ENCODE measurements around the gene SLC27A3. TPM values are rescaled to one million over a fixed set of nuclear protein-coding genes. Genes with fewer than 3 reads are reported as not detected.

Gene SLC27A3
- total RNA-seq, 4 donors from 2014 or later = 15.2 to 159 (median 26.2) TPM

DNA sequence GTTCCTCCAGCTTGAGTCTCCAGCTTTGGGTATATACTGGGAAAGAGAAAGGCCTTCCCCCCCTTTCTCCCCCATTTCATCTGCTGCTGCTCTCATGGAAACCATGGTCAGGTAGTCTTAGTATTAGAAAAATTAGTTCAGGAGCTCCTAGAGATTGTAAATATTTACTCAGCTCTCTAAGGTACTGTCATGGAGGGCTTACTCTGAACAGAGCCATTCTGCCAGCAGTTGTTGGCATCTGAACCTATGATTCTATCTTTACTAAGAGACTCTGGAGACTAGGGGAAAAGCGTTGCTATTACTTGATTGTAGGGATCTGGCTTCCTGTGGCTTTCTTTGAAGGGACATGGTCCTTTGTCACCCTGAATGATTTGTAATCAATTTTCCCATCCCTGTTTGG lies 41.2 kb upstream of the SLC27A3 start:
- TF ChIP-seq POLR2AphosphoS5 (IDR thresholded peaks at IDR 0.05) = no peak
- TF ChIP-seq POLR2A (IDR thresholded peaks at IDR 0.05) = no peak
- TF ChIP-seq, protein P1, sequence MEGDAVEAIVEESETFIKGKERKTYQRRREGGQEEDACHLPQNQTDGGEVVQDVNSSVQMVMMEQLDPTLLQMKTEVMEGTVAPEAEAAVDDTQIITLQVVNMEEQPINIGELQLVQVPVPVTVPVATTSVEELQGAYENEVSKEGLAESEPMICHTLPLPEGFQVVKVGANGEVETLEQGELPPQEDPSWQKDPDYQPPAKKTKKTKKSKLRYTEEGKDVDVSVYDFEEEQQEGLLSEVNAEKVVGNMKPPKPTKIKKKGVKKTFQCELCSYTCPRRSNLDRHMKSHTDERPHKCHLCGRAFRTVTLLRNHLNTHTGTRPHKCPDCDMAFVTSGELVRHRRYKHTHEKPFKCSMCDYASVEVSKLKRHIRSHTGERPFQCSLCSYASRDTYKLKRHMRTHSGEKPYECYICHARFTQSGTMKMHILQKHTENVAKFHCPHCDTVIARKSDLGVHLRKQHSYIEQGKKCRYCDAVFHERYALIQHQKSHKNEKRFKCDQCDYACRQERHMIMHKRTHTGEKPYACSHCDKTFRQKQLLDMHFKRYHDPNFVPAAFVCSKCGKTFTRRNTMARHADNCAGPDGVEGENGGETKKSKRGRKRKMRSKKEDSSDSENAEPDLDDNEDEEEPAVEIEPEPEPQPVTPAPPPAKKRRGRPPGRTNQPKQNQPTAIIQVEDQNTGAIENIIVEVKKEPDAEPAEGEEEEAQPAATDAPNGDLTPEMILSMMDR (IDR thresholded peaks at IDR 0.05) = no peak
- intact Hi-C loops (cut with DNase I; ENCODE audit: low total_unique reads) (no loop called here), in situ Hi-C loops (cut with MboI; ENCODE audit: low pct_ligation_motif_present in 1 of 4, low pct_unique_long_range_greater_than_20kb in 1 of 4, low sequenced_read_pairs in 3 of 4) (loop anchor here in 1 of 4 donors (25.0 kb wide), 1 partner anchor 222 kb away; no protein-coding TSS in a partner anchor)
- Histone ChIP-seq H3K27me3 (no peaks in the 10 kb centered on the region), H3K36me3 (no peaks in the 10 kb centered on the region), H3K4me1 (peaks cover 0 to 31% (median 7%) of the 10 kb centered on the region in 4 donors), H3K4me3 (no peak overlapping the region), H3K9me3 (no peaks in the 10 kb centered on the region), H3K27ac (no peak overlapping the region)
- DNase-seq = no peak
- WGBS, 2 donors (ENCODE audit: low coverage in 1 of 2) = 65% methylated on average over 1 of the region's 1 CpG; no CpG with 5 or more reads in 1 of the 2 donors

DNA sequence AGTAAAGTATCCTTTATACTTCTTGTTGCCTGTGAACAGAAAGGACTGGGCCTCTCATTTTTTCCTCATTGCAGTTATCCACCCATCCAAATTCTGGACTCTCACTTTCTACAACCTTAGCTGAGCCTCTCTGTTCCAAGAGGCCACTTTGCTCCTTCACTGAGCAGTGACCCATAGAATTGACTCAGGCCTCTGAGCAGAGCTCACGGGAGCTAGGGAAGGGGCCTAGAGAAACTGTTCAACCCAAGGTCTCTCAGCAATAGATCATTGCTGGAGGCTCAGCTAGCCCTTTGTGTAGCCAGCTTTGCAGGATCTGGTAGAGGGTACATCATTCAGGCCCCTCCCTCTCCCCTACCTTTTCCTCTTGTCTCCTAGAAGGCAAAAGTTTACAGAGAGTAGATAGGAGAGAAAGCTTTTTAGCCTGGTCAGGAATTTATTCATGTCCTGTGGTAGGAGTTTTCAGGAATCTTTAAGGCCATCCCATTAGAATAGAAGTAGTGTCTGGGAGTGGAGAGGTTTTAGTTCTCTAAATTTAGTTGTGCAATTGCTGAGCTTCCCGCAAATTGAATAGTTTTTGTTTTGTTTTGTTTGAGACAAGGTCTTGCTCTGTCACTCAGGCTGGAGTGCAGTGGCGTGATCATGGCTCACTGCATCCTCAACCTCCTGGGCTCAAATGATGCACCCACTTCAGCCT lies 40.7 kb upstream of the SLC27A3 start:
- H3K4me3 ChIP-seq = no peak overlapping the region
- TF ChIP-seq EP300 (IDR thresholded peaks at IDR 0.05; ENCODE audit: low read depth) = no peak
- no peak for TF ChIP-seq POLR2AphosphoS5 (IDR thresholded peaks at IDR 0.05)
- TF ChIP-seq POLR2A (IDR thresholded peaks at IDR 0.05) = no peak
- TF ChIP-seq, protein P1 (IDR thresholded peaks at IDR 0.05) = no peak
- no peaks in the 10 kb centered on the region for H3K9me3 ChIP-seq
- intact Hi-C loops (cut with DNase I; ENCODE audit: low total_unique reads) = no loop called here
- WGBS, 2 donors (ENCODE audit: low coverage in 1 of 2) = 94 to 100% methylated on average over 1 to 2 of the region's 3 CpGs
- no peaks in the 10 kb centered on the region for H3K27me3 ChIP-seq
- H3K27ac ChIP-seq = no peak overlapping the region
- H3K4me1 ChIP-seq = peaks cover 0 to 25% (median 5%) of the 10 kb centered on the region in 4 donors
- no peak for DNase-seq
- peaks cover 0 to under 1% (median 0%) of the 10 kb centered on the region in 4 donors for H3K36me3 ChIP-seq
- in situ Hi-C loops (cut with MboI; ENCODE audit: low pct_ligation_motif_present in 1 of 4, low pct_unique_long_range_greater_than_20kb in 1 of 4, low sequenced_read_pairs in 3 of 4) = loop anchor here in 1 of 4 donors (25.0 kb wide), 1 partner anchor 222 kb away; no protein-coding TSS in a partner anchor

DNA sequence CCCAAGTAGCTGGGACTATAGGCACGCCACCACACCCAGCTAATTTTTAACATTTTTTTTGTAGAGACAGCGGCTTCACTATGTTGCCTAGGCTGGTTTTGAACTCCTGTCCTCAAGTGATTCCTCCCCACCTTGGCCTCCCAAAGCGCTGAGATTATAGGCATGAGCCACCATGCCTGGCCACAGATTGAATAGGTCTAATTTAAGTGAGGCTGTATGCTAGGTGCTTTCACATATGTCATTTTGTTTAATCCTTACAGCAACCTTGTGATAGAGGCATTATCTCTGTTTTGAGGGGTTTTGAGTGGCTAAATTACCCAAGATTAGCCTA lies 40.2 kb upstream of the SLC27A3 start:
- Histone ChIP-seq H3K27ac (no peak overlapping the region), H3K4me1 (peaks cover 0 to 20% (median 3%) of the 10 kb centered on the region in 4 donors), H3K27me3 (no peaks in the 10 kb centered on the region), H3K36me3 (peaks cover 0 to 5% (median 0%) of the 10 kb centered on the region in 4 donors), H3K9me3 (no peaks in the 10 kb centered on the region), H3K4me3 (no peak overlapping the region)
- intact Hi-C loops (cut with DNase I; ENCODE audit: low total_unique reads) (no loop called here), in situ Hi-C loops (cut with MboI; ENCODE audit: low pct_ligation_motif_present in 1 of 4, low pct_unique_long_range_greater_than_20kb in 1 of 4, low sequenced_read_pairs in 3 of 4) (loop anchor here in 1 of 4 donors (25.0 kb wide), 1 partner anchor 223 kb away; no protein-coding TSS in a partner anchor)
- TF ChIP-seq EP300 (IDR thresholded peaks at IDR 0.05; ENCODE audit: low read depth) = no peak
- TF ChIP-seq POLR2A (IDR thresholded peaks at IDR 0.05) = no peak
- no peak for TF ChIP-seq POLR2AphosphoS5 (IDR thresholded peaks at IDR 0.05)
- TF ChIP-seq, protein P1 (IDR thresholded peaks at IDR 0.05) = no peak
- WGBS, 2 donors (ENCODE audit: low coverage in 1 of 2) = 83 to 97% methylated on average over 2 to 3 of the region's 3 CpGs
- DNase-seq = no peak

DNA sequence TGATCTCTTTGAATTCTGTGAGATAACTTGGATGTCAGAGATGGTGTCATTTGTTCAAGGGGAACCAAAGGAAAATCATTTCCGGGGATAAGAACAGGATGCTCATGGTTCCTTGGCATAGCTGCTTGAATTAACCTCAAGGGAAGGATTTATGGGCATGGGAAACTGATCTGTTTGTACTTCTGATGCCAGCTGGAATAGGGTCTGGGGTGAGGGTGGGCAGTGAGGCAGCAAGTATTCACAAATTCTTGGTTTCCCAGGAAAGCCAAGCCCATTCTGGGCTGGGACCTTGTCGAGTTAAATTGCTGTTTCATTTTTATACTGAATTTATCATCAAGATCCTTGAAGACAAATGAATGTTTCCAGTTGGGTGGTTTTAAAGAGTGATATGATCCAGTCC lies 33.2 kb upstream of the SLC27A3 start:
- peaks cover 0 to 3% (median 0%) of the 10 kb centered on the region in 4 donors for H3K4me1 ChIP-seq
- TF ChIP-seq, protein P1 (IDR thresholded peaks at IDR 0.05) = no peak
- no peak for TF ChIP-seq POLR2A (IDR thresholded peaks at IDR 0.05)
- TF ChIP-seq POLR2AphosphoS5 (IDR thresholded peaks at IDR 0.05) = no peak
- TF ChIP-seq EP300 (IDR thresholded peaks at IDR 0.05; ENCODE audit: low read depth) = no peak
- no peaks in the 10 kb centered on the region for H3K27me3 ChIP-seq
- WGBS, 2 donors (ENCODE audit: low coverage in 1 of 2) = 50 to 54% methylated on average over 1 to 2 of the region's 2 CpGs
- H3K27ac ChIP-seq = no peak overlapping the region
- H3K4me3 ChIP-seq = no peak overlapping the region
- no peaks in the 10 kb centered on the region for H3K9me3 ChIP-seq
- no peak for DNase-seq
- intact Hi-C loops (cut with DNase I; ENCODE audit: low total_unique reads) = no loop called here
- H3K36me3 ChIP-seq = peaks cover 0 to 26% (median 9%) of the 10 kb centered on the region in 4 donors
- in situ Hi-C loops (cut with MboI; ENCODE audit: low pct_ligation_motif_present in 1 of 4, low pct_unique_long_range_greater_than_20kb in 1 of 4, low sequenced_read_pairs in 3 of 4) = loop anchor here in 3 of 4 donors (10.0 to 25.0 kb wide), 3 partner anchors 67 to 237 kb away; partner anchors contain the start of genes ILF2 (in 1 of the 3) and NPR1 (in 1 of the 3)
